Heart right ventricle (tissue), 16 donors: ENCODE results near the gene PLEKHM1. TPM values are rescaled to one million over a fixed set of nuclear protein-coding genes. Genes with fewer than 3 reads are reported as not detected.
"Not testable (repeated sequence)": the region's sequence is repeated elsewhere in the genome, so short reads cannot be mapped to it uniquely, and the experiment has no call there.

Source experiments
- ATAC-seq, 8 donors: fragments of 200-7000 bp; cut with Tn5 transposase; one replicate each; pipeline ENCODE4 v1.9.1; 2020; ENCODE audit warnings: mild to moderate bottlenecking in 8 of 8, moderate library complexity in 8 of 8, moderate number of reproducible peaks in 1 of 8
- DNase-seq, 2 donors: peaks; one replicate each; pipeline ENCODE4 v3.0.0-alpha.2; 2020
- H3K27ac ChIP-seq, 10 donors: fragments of 200-600 bp; sonication (generic) in 2 of 10; one replicate each; pipeline versions ENCODE4 v1.5.0 to v1.8.0; 2020 to 2022; ENCODE audit warnings: mild to moderate bottlenecking in 3 of 10
- H3K27me3 ChIP-seq, 7 donors: fragments of 200-600 bp; one replicate each; pipeline ENCODE4 v1.8.0; 2021 to 2022; ENCODE audit warnings: mild to moderate bottlenecking in 2 of 7
- H3K36me3 ChIP-seq, 9 donors: fragments of 200-600 bp; sonication (generic) in 1 of 9; one replicate each; pipeline versions ENCODE4 v1.5.0 to v1.8.0; 2020 to 2022; ENCODE audit warnings: mild to moderate bottlenecking in 2 of 9
- H3K4me1 ChIP-seq, 9 donors: fragments of 200-600 bp; sonication (generic) in 1 of 9; one replicate each; pipeline versions ENCODE4 v1.5.0 to v1.8.0; 2020 to 2022; ENCODE audit warnings: mild to moderate bottlenecking in 4 of 9
- H3K4me3 ChIP-seq, 10 donors: fragments of 200-600 bp; sonication (generic) in 2 of 10; one replicate each; pipeline versions ENCODE4 v1.5.0 to v1.8.0; 2020 to 2022; ENCODE audit warnings: mild to moderate bottlenecking in 7 of 10, moderate library complexity in 2 of 10
- H3K9me3 ChIP-seq, 11 donors: fragments of 200-600 bp in 10 of 11; sonication (generic) in 2 of 11; one replicate each; pipeline versions ENCODE4 v1.5.0 to v1.8.0; 2013 to 2022; ENCODE audit warnings: mild to moderate bottlenecking in 2 of 11, control low read depth in 1 of 11, moderate library complexity in 1 of 11
- WGBS, 2 donors: extraction: QIAGEN DNeasy Blood & Tissue Kit; methylation state at CpG; one replicate each; pipeline ENCODE4 v1.1.7; 2013; ENCODE audit warnings: inconsistent platforms in 1 of 2; 5-methylcytosine and 5-hydroxymethylcytosine counted together
- intact Hi-C, 10 donors: fragments of 100-400 bp; cut with DNase I; formaldehyde crosslinking; loops; one replicate each; pipeline versions ENCODE4 v1.11.1 to v1.14.2; 2022
- polyA plus RNA-seq, 2 donors: library from polyadenylated mRNA; stranded (reverse); fragments of 200-250 nt; gene quantifications; one replicate each; pipeline ENCODE4 v1.2.3, GENCODE V29; 2013
- total RNA-seq, 10 donors: library from RNA; stranded (reverse); fragmentation: NEBNext Ultra II Directional in 3 of 10; extraction: Animal tissue kit (Norgen Biotek cat#: 25700) in 3 of 10; gene quantifications; one replicate each; pipeline versions ENCODE4 v1.2.1 to v1.2.4, GENCODE V29; 2021 to 2023
- donor health status: Arrhythmogenic right ventricular cardiomyopathy.
- donor health status: ischemic (EF 13 %, LVEDD 7.1; RV severe dilation, severe dysfunction).
- donor health status: healthy with polysubstance abuse.
- donor health status: DM: no; HTN: yes; CAD: no.
- donor health status: DM: no; HTN: no; CAD: no.
- donor health status: ischemic (EF 25% LVEDD 6.9; RV normal size, moderate dysfunction).
- donor health status: ischemic (EF 25% LVEDD 5.7; RV mildly dilated, moderate dysfunction).
- donor health status: healthy.
- donor health status: DM: yes; HTN: yes; CAD: no.
- donor health status: Ischemic cardiomyopathy.
- donor health status: ischemic (EF 35%, LVEDD 5.7; RV mildly dilated, moderate dysfunction).
- donor health status: nonischemic (EF 11% LVEDD 7.7; RV severe dilation, severe dysfunction).
- donor health status: DM: yes; HTN: yes; CAD: no.
- donor health status: PGD.
- donor health status: ischemic (EF 29% LVEDD 5.4; RV normal size, mild dysfunction).
- donor health status: nonischemic (EF 23%, LVEDD 6.1; RV moderate dilation, normal function).

The PLEKHM1 gene
- total and polyA plus RNA-seq, 12 donors, result 9.9 to 46.9 (median 25.6) TPM

GRCh38 chr17:45468293-45469203 is 22.0 kb downstream of the PLEKHM1 start:
- intact Hi-C loops, H3K4me3 ChIP-seq, H3K9me3 ChIP-seq, DNase-seq, H3K27me3 ChIP-seq, H3K27ac ChIP-seq, H3K4me1 ChIP-seq: not testable (repeated sequence)
- WGBS, 2 donors, result 93 to 95% methylated on average over 12 to 13 of the region's 14 CpGs
- peaks cover 0 to 73% (median 0%) of the 10 kb centered on the region in 9 donors for H3K36me3 ChIP-seq
- ATAC-seq, result peak in 1 of 8 donors; percentile 15

- intact Hi-C loops, H3K4me3 ChIP-seq, H3K27me3 ChIP-seq, H3K4me1 ChIP-seq, DNase-seq, H3K9me3 ChIP-seq: not testable (repeated sequence)
- peak overlapping the region in 1 of 10 donors; percentile 44 for H3K27ac ChIP-seq
- H3K36me3 ChIP-seq, result peaks cover 0 to 52% (median 2%) of the 10 kb centered on the region in 9 donors
- 74 to 82% methylated on average over 7 of the region's 8 CpGs for WGBS, 2 donors
- ATAC-seq, result peak; percentile 69 to 88 (median 77)
These were observed 28.8 kb downstream of the PLEKHM1 start for GRCh38 chr17:45461524-45462327.

DNA sequence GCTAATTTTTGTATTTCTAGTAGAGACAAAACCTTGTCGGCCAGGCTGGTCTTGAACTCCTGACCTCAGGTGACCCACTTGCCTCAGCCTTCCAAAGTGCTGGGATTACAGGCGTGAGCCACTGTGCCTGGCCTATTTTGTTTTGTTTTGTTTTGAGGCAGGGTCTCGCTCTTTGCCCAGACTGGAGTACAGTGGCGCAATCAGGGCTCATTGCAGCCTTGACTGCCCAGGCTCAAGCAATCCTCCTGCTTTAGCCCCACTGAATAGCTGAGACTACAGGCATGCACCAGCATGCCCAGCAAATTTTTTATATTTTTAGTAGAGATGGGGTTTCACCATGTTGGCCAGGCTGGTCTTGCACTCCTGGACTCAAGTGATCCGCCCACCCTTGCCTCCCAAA is 30.1 kb downstream of the PLEKHM1 start:
- H3K27ac ChIP-seq, H3K4me1 ChIP-seq, H3K9me3 ChIP-seq, DNase-seq, ATAC-seq, H3K27me3 ChIP-seq, intact Hi-C loops, H3K4me3 ChIP-seq: not testable (repeated sequence)
- peaks cover 0 to 63% (median 11%) of the 10 kb centered on the region in 9 donors for H3K36me3 ChIP-seq
- WGBS, 2 donors, result 94 to 98% methylated on average over 5 of the region's 5 CpGs

GRCh38 chr17:45454341-45454740 is 36.2 kb downstream of the PLEKHM1 start:
- H3K27ac ChIP-seq, result not testable (repeated sequence)
- peaks cover 0 to 70% (median 11%) of the 10 kb centered on the region in 9 donors for H3K36me3 ChIP-seq

GRCh38 chr17:45453731-45454130 is 36.8 kb downstream of the PLEKHM1 start:
- H3K9me3 ChIP-seq, H3K4me1 ChIP-seq, intact Hi-C loops, DNase-seq, H3K4me3 ChIP-seq, H3K27me3 ChIP-seq, H3K27ac ChIP-seq: not testable (repeated sequence)
- peaks cover 0 to 72% (median 11%) of the 10 kb centered on the region in 9 donors for H3K36me3 ChIP-seq
- ATAC-seq, result peak in 2 of 8 donors; percentile 27 to 33
- 94 to 96% methylated on average over 12 to 17 of the region's 17 CpGs for WGBS, 2 donors

More at GRCh38 chr17:45454341-45454740, 36.2 kb downstream of the PLEKHM1 start:
- H3K4me1 ChIP-seq, H3K9me3 ChIP-seq, H3K4me3 ChIP-seq, H3K27me3 ChIP-seq, ATAC-seq, DNase-seq, intact Hi-C loops: not testable (repeated sequence)
- WGBS, 2 donors, result 95 to 97% methylated on average over 7 of the region's 8 CpGs

GRCh38 chr17:45453225-45453534 is 37.3 kb downstream of the PLEKHM1 start:
- WGBS, 2 donors, result 95 to 97% methylated on average over 3 to 4 of the region's 7 CpGs
- H3K9me3 ChIP-seq, H3K4me1 ChIP-seq, H3K4me3 ChIP-seq, H3K27me3 ChIP-seq, DNase-seq, intact Hi-C loops, H3K27ac ChIP-seq: not testable (repeated sequence)
- ATAC-seq, result peak in 1 of 8 donors; percentile 21
- peaks cover 0 to 72% (median 11%) of the 10 kb centered on the region in 9 donors for H3K36me3 ChIP-seq

DNA sequence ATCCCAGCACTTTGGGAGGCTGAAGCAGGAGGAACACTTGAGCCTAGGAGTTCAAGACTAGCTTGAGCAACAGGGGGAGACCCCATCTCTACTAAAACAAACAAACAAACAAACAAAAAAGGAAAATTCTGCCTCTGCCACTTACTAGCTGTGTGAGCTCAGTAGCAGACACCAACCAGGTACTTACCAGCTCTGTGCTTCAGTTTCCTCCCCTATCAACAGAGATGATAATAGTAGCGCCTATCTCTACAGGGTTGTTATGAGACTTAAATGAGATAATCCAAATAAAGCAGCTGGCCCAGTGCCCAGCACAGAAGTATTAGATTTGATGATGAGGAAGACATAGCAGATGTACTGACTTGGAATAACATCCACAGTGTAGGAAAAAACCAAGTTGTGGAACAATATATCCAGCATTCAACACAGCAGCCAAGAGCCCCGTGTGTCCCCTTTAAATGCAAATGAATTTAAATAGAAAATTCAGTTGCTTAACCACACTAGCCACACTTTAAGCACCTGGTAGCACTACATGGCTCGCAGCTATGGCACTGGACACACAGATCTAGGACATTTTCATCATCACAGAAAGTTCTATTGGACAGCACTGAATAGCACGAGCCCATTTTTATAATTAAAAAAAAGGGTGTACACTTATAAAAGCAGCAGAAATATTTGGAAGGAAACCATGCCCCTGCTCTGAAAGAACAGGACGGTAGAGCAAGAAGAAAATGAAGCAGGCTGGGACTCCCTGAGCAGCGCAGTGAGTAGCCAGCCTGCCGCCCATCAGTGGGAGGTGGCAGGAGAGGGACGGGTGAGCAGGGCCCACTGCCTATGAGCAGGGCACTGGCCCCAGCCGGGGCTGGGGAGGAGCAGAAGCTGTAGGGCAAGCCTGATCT is 37.9 kb downstream of the PLEKHM1 start:
- 80 to 87% methylated on average over 7 to 9 of the region's 9 CpGs for WGBS, 2 donors
- H3K27ac ChIP-seq, DNase-seq, H3K4me3 ChIP-seq, H3K27me3 ChIP-seq, intact Hi-C loops, H3K9me3 ChIP-seq, H3K4me1 ChIP-seq, ATAC-seq: not testable (repeated sequence)
- H3K36me3 ChIP-seq, result peaks cover 0 to 74% (median 11%) of the 10 kb centered on the region in 9 donors

GRCh38 chr17:45451660-45452059 is 38.9 kb downstream of the PLEKHM1 start:
- intact Hi-C loops, DNase-seq, ATAC-seq, H3K9me3 ChIP-seq, H3K27ac ChIP-seq, H3K27me3 ChIP-seq, H3K4me3 ChIP-seq: not testable (repeated sequence)
- Histone ChIP-seq H3K4me1 (peaks cover 0 to 14% (median 9%) of the 10 kb centered on the region in 9 donors), H3K36me3 (peaks cover 0 to 66% (median 9%) of the 10 kb centered on the region in 9 donors)
- WGBS, 2 donors, result 92 to 94% methylated on average over 8 of the region's 10 CpGs
